ENCODE data around the gene SHISAL1.

Gene SHISAL1

DNA sequence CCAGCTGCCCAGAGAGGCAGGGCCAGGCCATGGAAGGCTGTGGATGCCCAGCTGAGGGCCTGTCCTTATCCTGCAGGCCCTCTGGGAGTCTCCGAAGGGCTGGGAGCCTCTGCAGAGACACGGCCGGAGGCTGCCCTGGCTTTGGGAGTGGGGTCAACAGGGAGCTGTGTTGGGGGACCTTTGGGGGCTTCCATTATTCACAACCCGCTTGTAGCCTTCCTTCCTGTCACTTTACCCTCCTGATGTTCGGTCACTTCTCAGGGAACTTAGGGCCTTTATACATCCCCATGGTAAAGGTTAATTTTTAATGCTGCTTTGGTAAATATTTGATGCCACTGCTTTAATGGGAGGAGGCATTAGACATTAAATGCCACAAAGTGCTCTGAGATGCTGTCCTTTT, 44.9 kb downstream of the SHISAL1 start:
- no peak for TF ChIP-seq ZNF8 (CRISPR knock-in tag; IDR thresholded peaks at IDR 0.05)
- no peak for TF ChIP-seq TOX (CRISPR knock-in tag; IDR thresholded peaks at IDR 0.05; ENCODE audit: borderline replicate concordance)
- TF ChIP-seq, protein P1, sequence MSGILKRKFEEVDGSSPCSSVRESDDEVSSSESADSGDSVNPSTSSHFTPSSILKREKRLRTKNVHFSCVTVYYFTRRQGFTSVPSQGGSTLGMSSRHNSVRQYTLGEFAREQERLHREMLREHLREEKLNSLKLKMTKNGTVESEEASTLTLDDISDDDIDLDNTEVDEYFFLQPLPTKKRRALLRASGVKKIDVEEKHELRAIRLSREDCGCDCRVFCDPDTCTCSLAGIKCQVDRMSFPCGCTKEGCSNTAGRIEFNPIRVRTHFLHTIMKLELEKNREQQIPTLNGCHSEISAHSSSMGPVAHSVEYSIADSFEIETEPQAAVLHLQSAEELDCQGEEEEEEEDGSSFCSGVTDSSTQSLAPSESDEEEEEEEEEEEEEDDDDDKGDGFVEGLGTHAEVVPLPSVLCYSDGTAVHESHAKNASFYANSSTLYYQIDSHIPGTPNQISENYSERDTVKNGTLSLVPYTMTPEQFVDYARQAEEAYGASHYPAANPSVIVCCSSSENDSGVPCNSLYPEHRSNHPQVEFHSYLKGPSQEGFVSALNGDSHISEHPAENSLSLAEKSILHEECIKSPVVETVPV (CRISPR knock-in tag; IDR thresholded peaks at IDR 0.05), result no peak
- TF ChIP-seq, protein P2, sequence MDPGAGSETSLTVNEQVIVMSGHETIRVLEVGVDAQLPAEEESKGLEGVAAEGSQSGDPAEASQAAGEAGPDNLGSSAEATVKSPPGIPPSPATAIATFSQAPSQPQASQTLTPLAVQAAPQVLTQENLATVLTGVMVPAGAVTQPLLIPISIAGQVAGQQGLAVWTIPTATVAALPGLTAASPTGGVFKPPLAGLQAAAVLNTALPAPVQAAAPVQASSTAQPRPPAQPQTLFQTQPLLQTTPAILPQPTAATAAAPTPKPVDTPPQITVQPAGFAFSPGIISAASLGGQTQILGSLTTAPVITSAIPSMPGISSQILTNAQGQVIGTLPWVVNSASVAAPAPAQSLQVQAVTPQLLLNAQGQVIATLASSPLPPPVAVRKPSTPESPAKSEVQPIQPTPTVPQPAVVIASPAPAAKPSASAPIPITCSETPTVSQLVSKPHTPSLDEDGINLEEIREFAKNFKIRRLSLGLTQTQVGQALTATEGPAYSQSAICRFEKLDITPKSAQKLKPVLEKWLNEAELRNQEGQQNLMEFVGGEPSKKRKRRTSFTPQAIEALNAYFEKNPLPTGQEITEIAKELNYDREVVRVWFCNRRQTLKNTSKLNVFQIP (CRISPR knock-in tag; IDR thresholded peaks at IDR 0.05; ENCODE audit: borderline replicate concordance, low read depth), result no peak
- no peak for TF ChIP-seq BACH2 (CRISPR knock-in tag; IDR thresholded peaks at IDR 0.05; ENCODE audit: borderline replicate concordance)
- TF ChIP-seq PPARA (CRISPR knock-in tag; IDR thresholded peaks at IDR 0.05; ENCODE audit: borderline replicate concordance), result no peak
- no peak for ATAC-seq

DNA sequence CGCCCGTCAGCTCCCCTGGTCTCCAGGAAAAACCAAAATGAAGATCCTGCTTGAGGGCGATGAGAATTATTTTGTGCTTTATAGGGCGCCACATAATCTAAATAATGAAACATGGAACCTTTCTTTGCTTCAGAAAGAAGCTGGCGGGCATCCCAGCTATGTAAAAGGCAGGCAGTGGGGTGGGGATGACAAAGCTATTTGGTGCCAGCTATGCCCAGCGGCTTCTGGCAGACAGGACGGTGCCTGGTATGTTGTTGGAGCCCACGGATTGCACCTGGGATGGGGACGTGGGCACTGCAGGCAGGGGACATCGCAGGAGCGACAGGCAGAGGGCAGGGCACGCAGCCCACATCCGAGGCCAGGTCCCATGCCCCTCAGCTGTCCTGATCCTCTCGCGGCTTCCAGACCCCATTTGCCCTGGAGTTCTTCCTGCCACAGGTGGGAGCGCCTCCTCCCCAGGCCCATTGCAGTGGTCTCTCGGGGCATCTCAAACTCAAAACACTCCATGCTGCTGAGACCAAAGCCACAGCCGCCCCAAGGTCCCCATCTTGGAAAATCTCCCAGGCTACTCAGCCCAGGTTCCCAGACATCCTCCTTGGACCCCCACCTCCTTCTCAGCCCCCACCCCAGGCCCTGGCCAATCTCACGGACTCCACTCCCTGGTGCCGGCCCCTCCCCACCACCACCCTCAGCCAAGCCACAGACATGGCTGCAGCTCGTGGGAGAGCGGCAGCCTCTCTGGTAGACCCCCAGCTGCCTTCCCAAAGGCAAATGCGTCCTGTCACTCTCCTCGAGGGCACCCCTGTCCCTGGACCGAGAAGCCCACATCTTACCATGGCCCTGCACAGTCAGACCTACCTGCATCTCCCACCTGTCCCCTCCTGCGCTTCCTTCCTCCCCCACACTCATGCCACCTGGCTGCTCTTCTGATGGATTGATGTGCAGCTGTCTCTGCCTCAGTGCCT, 45.7 kb downstream of the SHISAL1 start:
- ATAC-seq, result no peak
- TF ChIP-seq ZNF8 (CRISPR knock-in tag; IDR thresholded peaks at IDR 0.05) (no peak), ISL1 (CRISPR knock-in tag; IDR thresholded peaks at IDR 0.05) (no peak), GLIS3 (CRISPR knock-in tag; IDR thresholded peaks at IDR 0.05) (no peak), TCF4 (CRISPR knock-in tag; IDR thresholded peaks at IDR 0.05; ENCODE audit: borderline replicate concordance) (no peak), ZC3H10 (CRISPR knock-in tag; IDR thresholded peaks at IDR 0.05) (no peak), ZNF565 (CRISPR knock-in tag; conservative IDR thresholded peaks at IDR 0.05; ENCODE audit: low read depth) (no peak), ZFP30 (CRISPR knock-in tag; IDR thresholded peaks at IDR 0.05) (no peak), SNAI2 (CRISPR knock-in tag; IDR thresholded peaks at IDR 0.05) (no peak), PPARA (CRISPR knock-in tag; IDR thresholded peaks at IDR 0.05; ENCODE audit: borderline replicate concordance) (no peak), TOX (CRISPR knock-in tag; IDR thresholded peaks at IDR 0.05; ENCODE audit: borderline replicate concordance) (no peak), BACH2 (CRISPR knock-in tag; IDR thresholded peaks at IDR 0.05; ENCODE audit: borderline replicate concordance) (no peak), ZFP3 (CRISPR knock-in tag; IDR thresholded peaks at IDR 0.05) (no peak), ESRRG (CRISPR knock-in tag; IDR thresholded peaks at IDR 0.05) (no peak)
- TF ChIP-seq, protein P3, sequence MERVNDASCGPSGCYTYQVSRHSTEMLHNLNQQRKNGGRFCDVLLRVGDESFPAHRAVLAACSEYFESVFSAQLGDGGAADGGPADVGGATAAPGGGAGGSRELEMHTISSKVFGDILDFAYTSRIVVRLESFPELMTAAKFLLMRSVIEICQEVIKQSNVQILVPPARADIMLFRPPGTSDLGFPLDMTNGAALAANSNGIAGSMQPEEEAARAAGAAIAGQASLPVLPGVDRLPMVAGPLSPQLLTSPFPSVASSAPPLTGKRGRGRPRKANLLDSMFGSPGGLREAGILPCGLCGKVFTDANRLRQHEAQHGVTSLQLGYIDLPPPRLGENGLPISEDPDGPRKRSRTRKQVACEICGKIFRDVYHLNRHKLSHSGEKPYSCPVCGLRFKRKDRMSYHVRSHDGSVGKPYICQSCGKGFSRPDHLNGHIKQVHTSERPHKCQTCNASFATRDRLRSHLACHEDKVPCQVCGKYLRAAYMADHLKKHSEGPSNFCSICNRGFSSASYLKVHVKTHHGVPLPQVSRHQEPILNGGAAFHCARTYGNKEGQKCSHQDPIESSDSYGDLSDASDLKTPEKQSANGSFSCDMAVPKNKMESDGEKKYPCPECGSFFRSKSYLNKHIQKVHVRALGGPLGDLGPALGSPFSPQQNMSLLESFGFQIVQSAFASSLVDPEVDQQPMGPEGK (CRISPR knock-in tag; IDR thresholded peaks at IDR 0.05; ENCODE audit: borderline replicate concordance), result no peak
- TF ChIP-seq, protein P4, sequence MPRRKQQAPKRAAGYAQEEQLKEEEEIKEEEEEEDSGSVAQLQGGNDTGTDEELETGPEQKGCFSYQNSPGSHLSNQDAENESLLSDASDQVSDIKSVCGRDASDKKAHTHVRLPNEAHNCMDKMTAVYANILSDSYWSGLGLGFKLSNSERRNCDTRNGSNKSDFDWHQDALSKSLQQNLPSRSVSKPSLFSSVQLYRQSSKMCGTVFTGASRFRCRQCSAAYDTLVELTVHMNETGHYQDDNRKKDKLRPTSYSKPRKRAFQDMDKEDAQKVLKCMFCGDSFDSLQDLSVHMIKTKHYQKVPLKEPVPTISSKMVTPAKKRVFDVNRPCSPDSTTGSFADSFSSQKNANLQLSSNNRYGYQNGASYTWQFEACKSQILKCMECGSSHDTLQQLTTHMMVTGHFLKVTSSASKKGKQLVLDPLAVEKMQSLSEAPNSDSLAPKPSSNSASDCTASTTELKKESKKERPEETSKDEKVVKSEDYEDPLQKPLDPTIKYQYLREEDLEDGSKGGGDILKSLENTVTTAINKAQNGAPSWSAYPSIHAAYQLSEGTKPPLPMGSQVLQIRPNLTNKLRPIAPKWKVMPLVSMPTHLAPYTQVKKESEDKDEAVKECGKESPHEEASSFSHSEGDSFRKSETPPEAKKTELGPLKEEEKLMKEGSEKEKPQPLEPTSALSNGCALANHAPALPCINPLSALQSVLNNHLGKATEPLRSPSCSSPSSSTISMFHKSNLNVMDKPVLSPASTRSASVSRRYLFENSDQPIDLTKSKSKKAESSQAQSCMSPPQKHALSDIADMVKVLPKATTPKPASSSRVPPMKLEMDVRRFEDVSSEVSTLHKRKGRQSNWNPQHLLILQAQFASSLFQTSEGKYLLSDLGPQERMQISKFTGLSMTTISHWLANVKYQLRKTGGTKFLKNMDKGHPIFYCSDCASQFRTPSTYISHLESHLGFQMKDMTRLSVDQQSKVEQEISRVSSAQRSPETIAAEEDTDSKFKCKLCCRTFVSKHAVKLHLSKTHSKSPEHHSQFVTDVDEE (CRISPR knock-in tag; IDR thresholded peaks at IDR 0.05), result no peak

DNA sequence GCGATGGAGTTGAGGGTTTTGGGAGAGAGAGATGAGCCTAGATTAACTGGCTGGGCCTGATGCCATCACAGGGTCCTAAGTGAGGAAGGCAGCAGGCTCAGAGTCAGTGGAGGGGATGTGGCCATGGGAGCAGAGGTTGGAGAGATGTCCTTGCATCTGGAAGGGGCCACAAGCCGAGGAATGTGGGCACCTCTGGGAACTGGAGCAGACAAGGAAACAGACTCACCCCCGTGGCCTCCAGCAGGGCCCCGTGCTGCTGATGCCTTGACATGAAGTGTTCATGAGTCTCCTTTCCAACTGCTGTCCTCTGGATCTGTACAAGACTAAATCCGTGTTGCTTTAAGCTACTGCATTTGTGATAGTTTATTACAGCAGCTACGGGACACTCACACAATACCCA, 49.2 kb downstream of the SHISAL1 start:
- ATAC-seq, result no peak
- TF ChIP-seq BACH2 (CRISPR knock-in tag; IDR thresholded peaks at IDR 0.05; ENCODE audit: borderline replicate concordance) (no peak), ZNF70 (CRISPR knock-in tag; IDR thresholded peaks at IDR 0.05) (no peak), ARNTL (CRISPR knock-in tag; IDR thresholded peaks at IDR 0.05; ENCODE audit: borderline replicate concordance, low read depth) (no peak), RARB (CRISPR knock-in tag; IDR thresholded peaks at IDR 0.05) (no peak), ISL1 (CRISPR knock-in tag; IDR thresholded peaks at IDR 0.05) (no peak), ESRRG (CRISPR knock-in tag; IDR thresholded peaks at IDR 0.05) (no peak), GLIS3 (CRISPR knock-in tag; IDR thresholded peaks at IDR 0.05) (no peak), TOX (CRISPR knock-in tag; IDR thresholded peaks at IDR 0.05; ENCODE audit: borderline replicate concordance) (no peak), PPARA (CRISPR knock-in tag; IDR thresholded peaks at IDR 0.05; ENCODE audit: borderline replicate concordance) (no peak), ZFP3 (CRISPR knock-in tag; IDR thresholded peaks at IDR 0.05) (no peak), ZC3H10 (CRISPR knock-in tag; IDR thresholded peaks at IDR 0.05) (no peak), ZFP30 (CRISPR knock-in tag; IDR thresholded peaks at IDR 0.05) (no peak), ZNF565 (CRISPR knock-in tag; conservative IDR thresholded peaks at IDR 0.05; ENCODE audit: low read depth) (no peak)
- TF ChIP-seq, protein P3 (CRISPR knock-in tag; IDR thresholded peaks at IDR 0.05; ENCODE audit: borderline replicate concordance), result no peak
- TF ChIP-seq, protein P1 (CRISPR knock-in tag; IDR thresholded peaks at IDR 0.05), result no peak
- TF ChIP-seq, protein P2 (CRISPR knock-in tag; IDR thresholded peaks at IDR 0.05; ENCODE audit: borderline replicate concordance, low read depth), result no peak
